DMS53 (cell line): ENCODE measurements around the gene TOLLIP.

Source experiments
- DNase-seq: peaks from one replicate; lab custom pipeline; 2025; lab: John Stamatoyannopoulos, UW

Gene TOLLIP

GRCh38 chr11:1310772-1311468 is 1.5 kb upstream of the TOLLIP start:
- DNase-seq = peak; percentile 34

GRCh38 chr11:1310318-1310687 is 871 bp upstream of the TOLLIP start:
- DNase-seq = peak; percentile 63

- DNase-seq = peak; percentile 84
Measured at GRCh38 chr11:1308743-1309497, 512 bp downstream of the TOLLIP start.

- no peak for DNase-seq
Measured at GRCh38 chr11:1307998-1308742, 1.3 kb downstream of the TOLLIP start.

- no peak for DNase-seq
Measured at GRCh38 chr11:1307163-1307870, 2.1 kb downstream of the TOLLIP start.

GRCh38 chr11:1306186-1307162 is 3.0 kb downstream of the TOLLIP start:
- DNase-seq = no peak

GRCh38 chr11:1305501-1306056 is 3.9 kb downstream of the TOLLIP start:
- no peak for DNase-seq

GRCh38 chr11:1305063-1305495 is 4.4 kb downstream of the TOLLIP start:
- DNase-seq = no peak

- DNase-seq = no peak
Measured at GRCh38 chr11:1304380-1304779, 5.1 kb downstream of the TOLLIP start.

- no peak for DNase-seq
Measured at GRCh38 chr11:1303973-1304372, 5.5 kb downstream of the TOLLIP start.

- DNase-seq = peak; percentile 36
Measured at GRCh38 chr11:1303126-1303821, 6.2 kb downstream of the TOLLIP start.

- DNase-seq = no peak
Measured at GRCh38 chr11:1302461-1303125, 6.8 kb downstream of the TOLLIP start.

- no peak for DNase-seq
Measured at GRCh38 chr11:1302041-1302460, 7.4 kb downstream of the TOLLIP start.

- no peak for DNase-seq
Measured at GRCh38 chr11:1301220-1302000, 8.0 kb downstream of the TOLLIP start.

GRCh38 chr11:1300569-1301187 is 8.8 kb downstream of the TOLLIP start:
- no peak for DNase-seq

- no peak for DNase-seq
Measured at GRCh38 chr11:1300121-1300520, 9.3 kb downstream of the TOLLIP start.

- DNase-seq = no peak
Measured at GRCh38 chr11:1299621-1300020, 9.8 kb downstream of the TOLLIP start.
